Stimulated activated CD4-positive, alpha-beta T cell treated with anti-CD3 and anti-CD28 coated beads, Interleukin-15, amount 100 ng/mL, for 1 hour (primary cell): Measurements from ENCODE around the gene MMS19.

Source experiments
- DNase-seq, 2 donors: peaks; one replicate each; pipeline ENCODE4 v3.0.0-alpha.2; 2020; ENCODE audit warnings: low read depth in 1 of 2, low spot score in 1 of 2

MMS19 gene

DNA sequence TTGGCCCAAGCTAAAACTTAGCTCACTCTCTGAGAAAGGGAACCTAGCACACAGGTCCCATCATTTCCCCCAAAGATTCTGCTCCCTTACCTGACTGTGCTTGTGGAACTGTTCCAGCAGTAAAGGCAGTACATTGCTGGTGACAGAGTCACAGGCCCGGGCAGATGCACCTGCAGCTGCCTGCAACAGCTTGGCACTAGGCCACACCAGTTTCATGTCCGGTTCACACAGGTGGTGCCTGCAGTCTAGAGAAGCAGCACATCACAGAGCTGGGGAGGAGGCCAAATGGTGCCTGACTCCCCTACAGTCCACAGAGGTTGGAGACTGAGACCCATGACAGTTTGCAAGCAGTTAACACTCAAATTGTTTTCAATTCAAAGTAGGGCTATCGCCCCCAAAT, 30.1 kb downstream of the MMS19 start:
- DNase-seq: no peak

DNA sequence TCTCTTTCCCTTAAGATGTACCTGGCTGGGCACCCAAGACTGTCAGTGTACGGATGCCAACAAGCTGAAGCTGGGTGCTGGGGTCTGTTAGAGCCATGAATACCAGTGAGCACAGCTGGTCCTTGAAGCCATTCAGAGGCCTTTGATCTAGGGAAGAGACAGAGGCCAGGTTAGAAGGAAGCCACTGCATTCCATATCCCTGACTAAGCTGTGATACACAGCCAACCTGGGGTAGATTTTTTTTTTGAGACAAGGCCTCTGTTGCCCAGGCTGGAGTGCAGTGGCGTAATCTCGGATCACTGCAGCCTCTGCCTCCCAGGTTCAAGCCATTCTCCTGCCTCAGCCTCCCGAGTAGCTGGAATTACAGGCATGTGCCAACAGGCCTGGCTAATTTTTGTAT, 31.5 kb downstream of the MMS19 start:
- DNase-seq: no peak

DNA sequence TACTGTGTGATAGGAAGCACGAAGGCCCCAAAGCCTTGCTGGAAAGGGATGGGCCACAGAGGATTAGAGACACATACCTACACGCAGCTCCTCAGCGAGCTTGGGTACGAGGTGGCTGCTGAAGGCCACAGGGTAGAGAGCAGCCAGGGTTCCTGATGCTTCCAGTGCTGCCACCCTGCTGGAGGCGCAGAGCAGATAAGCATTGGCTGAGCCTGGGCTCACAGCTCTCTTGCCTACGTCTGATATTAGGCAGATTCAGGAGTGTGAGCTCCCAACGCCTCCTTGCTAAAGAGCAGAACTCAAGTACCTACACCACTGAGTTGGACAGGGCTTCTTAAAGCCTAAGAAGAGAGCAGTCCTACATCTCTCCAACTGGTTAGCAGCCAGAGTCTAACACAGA, 32.2 kb downstream of the MMS19 start:
- no peak for DNase-seq

DNA sequence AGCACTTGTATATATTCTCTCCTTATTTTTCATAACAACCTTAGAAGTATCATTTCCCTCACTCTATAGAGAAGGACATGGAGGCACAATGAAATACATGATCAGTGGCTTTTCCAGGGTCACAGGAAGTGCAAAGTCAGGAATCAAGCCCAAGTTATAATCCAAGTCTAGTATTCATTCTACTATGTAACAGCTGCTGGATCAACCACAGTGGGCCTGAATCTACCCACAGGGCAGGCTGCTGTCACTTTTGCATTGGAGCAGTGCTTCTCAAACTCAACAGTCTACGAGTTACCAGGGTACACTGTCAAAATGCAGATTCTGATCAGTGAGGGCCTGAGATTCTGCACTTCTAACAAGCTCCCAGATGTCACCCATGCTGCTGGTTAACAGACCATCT, 34.0 kb downstream of the MMS19 start:
- no peak for DNase-seq

DNA sequence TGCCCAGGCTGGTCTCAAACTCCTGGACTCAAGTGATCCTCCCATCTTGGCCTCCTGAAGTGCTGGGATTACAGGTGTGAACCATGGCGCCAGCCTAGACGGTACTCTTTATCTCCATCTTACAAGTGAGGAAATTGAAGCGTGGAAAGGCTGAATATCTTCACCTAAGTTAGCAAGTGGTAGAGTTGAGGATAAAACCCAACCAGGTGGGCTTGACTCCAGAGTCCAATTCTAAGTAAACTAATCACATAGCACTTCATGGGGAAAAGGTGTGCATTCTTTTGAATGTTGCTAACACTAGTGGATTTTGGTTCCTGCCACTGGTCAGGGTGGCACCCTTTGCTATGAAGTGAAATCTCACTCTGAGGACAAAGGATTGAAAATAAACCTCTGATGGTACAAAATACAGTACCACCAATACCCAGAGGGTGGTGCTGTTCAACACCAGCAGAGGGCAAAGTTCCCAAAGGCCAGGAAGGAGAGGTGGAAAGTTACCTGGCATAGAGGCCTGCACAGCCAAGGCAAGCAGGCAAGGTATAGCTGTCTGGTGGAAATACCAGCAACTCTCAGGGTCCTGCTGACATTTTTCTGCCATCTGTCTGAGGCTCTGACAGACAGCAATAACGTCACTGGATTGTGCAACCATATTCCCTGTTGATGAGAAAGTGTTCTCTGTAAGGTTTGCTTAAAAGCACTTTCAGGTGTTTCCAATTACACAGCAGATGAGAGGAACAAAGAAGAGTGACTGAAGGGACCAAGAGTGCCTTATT, 34.7 kb downstream of the MMS19 start:
- DNase-seq: peak in 1 of 2 donors; percentile 19

DNA sequence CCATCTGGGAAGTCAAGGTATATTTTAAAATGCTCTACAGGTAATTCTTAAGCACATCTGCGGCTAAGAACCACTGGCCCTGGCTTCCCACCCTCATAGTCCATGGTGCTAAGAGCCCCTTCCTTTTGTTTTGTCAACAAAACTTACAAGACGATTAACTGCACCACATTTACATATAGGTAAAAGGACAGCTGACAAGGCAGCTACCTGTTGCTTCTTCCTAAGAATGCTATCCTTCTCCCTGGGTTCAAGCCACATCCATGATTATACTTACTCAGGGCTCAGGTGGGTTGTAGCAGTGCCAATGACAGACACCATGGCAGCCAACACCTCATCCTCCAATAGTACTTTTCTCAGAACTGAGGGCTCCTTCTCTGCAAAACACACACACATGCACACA, 35.9 kb downstream of the MMS19 start:
- no peak for DNase-seq

DNA sequence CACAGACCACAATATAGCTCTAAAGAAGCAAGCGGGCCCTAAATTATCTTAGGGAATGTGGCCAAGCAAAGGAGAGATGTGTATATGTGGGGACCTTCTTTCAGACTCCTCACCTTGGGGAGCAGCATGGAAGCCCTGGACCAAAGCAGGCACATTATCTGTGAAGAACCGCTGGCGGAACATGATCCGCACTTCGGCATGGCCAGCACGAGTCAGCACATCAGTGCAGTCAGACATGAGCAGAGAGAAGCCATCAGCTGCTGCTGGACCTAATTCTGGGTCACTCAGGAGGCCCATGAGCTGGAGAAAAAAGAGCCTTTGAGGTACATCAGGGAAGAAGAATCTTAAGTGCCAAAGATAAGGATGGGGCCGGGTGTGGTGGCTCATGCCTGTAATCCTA, 38.3 kb downstream of the MMS19 start:
- DNase-seq: no peak

DNA sequence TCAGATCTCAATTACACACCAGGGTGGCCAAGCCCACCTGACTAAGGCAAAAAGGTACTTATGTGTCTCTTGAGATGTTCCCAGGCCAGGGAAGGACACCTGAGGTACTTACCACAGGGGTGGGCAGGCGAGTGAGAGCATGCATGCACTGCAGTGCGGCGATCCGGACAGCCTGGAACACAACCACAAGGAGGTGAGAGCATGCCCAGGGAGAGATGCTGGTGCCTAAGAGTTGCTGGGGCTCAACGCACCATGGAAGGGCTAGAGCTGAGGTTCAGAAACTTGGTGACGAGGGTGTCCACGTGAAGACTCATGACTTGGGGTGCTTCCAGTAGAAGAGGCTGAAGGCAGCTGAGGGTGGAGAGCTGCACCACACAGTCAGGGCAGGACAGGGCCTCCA, 39.1 kb downstream of the MMS19 start:
- DNase-seq: no peak

DNA sequence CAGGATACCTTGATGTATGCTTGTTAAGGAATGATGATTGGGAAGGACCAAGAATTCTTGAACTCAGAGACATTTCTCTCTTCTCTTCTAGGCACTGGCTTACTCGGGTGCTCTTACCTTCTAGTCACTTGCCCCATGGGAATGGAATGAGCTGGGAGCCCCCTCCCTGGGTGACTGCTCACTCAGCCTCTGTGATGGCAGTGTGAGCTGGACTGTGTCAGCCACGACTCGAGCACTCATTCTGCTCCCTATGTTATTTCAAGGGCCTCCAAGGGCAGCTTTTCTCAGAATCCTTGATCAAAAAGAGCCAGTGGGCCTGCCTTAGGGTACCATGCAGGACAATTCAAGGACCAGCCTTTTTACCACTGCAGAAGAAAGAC, 41.5 kb downstream of the MMS19 start:
- no peak for DNase-seq

DNA sequence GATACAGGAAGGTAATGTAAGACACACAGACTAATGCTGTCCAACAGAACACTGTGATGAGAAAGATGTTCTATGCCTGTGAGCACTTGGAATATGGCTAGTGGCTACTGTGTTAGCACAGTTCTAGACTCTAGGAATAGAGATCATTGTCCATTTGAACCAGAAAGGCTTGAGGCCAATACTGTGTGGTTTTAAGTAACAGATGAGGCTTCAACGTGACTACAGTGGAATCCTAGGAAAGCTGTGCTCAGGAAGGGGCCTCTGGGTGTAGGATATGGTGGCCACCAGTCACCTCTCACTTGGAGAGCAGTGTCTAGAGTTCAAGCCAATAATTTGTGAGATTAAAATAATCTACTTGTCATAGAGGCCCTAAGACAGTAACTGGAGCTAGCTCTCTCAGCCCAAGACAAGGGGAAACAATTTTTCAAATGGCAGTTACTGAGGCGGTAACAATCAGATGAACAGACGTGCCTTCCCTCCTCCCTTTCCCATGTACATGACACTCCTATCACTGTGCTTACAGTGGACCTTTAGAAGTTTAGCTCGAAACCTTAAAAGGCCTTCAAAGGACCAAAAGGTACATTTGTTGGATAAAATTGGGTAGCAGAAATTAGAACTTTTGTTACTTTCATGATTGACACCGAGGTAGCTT, 42.1 kb downstream of the MMS19 start:
- no peak for DNase-seq

DNA sequence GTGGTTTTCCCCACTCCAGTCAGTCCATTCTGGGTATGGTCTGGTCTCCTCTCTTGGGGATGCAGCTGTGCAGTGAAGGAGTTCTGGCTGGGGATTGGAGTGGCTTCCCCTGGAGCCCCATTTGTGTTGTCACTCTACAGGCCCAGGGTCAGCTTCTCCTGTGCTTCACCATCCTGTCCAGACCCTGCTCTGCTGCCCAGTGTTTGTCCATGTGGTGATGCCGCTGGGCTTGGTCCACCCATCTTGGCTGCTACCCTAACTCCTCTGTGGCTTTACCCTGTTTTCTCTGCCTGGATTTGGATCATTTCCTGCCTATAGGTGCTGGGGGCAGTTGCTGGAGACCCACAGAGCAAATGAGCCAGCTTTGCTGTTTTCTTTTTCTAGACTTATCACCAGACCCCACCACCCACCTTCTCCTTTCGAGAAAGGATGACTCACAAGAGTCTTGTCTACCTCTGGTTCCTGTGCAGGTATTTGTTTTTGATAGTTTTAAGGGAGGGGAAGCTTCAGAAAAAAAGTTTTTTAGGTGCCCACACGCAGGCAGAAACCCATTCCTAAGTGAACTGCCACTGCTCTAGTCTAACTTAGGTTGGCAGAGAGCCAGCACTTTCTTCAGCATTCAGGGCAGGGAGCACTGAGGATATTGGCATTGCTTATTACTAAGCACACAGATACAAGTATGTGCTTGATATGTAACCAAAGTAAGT, 43.7 kb downstream of the MMS19 start:
- no peak for DNase-seq

DNA sequence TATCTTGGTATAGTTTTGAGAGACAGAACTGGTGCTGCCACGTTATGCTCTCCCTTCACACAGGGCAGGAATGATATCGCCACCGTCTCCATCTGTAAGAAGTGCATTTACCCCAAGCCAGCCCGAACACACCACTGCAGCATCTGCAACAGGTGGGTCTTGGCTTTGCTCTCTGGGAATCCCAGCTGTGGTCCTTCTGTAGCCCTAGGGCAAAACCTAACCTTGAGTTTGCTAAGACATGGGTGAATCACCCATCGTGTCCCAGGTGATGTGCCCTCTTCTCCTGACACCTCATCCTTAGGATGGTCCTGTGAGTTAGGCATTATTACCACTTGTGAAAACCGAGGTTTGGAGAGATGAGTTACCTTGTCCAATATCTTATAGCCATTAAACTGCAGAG, 45.9 kb downstream of the MMS19 start:
- DNase-seq: no peak

DNA sequence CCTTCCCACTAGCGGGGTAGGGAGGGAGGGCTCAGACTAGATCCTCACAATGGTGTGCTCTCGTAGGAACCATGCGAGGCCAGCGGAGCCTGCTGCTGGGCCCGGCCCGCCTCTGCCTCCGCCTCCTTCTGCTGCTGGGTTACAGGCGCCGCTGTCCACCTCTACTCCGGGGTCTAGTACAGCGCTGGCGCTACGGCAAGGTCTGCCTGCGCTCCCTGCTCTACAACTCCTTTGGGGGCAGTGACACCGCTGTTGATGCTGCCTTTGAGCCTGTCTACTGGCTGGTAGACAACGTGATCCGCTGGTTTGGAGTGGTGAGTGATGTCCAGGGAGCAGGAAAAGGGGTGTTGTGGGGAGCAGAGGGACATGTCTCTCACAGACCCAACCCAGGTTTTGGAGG, 46.6 kb downstream of the MMS19 start:
- DNase-seq: no peak

DNA sequence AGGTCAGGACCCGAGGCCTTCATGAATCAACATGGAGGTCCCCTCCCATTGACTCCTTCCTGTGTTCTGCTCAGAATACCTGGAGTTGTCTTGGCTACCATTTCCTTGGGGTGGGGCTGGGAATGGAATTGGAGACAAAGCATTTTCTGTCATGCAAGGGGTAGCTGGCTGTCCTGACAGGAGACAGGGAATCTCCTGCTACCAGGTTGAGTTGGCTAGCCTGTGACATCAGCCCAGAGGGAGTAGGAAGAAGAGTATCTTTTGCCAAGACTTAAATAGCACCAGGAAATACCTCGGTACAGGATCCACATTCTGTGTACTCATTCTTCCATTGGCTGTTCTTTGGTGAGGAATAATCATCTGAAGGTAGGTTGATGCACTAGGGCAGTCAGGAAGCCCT, 47.4 kb downstream of the MMS19 start:
- DNase-seq: no peak

DNA sequence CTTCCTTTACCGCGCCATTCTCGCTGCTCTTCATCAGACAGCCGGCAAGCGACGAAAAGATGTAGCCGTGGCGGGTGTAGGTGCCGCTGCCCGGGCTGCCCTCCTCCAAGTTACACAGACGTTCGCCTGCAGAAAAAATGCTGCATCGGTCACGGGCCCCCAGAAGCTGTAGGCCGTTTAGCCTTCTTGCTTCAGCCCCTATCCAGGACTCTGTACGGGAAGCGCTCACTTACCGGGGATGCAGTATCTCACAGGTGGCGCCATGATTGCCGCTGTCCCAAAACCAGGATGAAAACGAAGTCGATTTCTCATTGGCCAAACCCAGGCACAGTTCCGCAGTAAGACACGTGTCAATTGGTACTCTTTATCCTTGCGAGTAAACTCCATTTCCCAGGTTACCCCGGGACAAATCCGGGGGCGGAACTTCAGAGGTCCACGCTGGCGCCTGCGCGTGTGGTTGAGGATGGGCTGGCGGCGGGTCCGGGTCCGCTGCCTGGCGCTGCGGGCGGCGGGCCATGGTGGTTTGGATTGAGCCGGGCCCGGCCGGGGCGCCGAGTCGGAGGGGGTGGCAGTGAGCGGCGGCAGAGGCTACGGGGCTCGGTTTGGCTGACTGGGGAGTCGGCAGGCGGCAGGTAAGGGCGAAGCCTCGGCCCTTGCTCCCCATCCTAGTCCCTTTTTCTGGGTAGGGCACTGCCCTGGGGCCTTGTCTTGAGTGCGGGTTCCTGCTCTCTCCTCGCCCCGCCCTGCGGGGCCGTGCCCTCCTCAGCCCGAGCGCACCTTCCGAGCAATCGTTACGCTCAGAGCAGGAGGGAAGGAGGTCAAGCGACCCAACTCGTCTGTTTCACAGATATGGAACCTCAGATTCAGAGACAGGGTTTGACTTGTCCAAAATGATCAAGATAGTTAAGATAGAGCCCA, 52.2 kb downstream of the MMS19 start, which contains the start of the genes EXOSC1 and ZDHHC16:
EXOSC1 (minus strand) TSS at position 285 of the 918 bp plus-strand sequence; CDS start at position 264, 21 bp downstream.
ZDHHC16 (plus strand) TSS at position 454 of the 918 bp plus-strand sequence. CDS start 5,501 bp downstream, outside the sequence.
- peak; percentile 75 to 81 for DNase-seq

DNA sequence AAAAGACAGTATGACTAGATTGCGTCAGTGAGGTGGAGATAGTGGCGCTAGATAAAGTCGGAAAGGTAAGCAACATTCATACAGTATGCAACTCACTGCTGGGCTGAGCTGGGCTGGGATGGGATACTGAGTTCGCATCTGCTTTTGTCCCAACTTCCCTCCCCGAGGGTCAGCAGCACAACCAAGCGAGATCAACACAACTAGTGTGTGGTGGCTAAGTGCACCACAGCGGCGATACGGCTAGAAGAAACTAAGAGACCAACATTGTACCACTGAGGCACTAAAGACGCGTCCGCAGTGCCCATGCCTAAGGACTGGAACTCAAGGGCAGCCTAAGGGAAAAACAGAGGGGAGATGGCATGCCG, 52.9 kb downstream of the MMS19 start:
- no peak for DNase-seq

DNA sequence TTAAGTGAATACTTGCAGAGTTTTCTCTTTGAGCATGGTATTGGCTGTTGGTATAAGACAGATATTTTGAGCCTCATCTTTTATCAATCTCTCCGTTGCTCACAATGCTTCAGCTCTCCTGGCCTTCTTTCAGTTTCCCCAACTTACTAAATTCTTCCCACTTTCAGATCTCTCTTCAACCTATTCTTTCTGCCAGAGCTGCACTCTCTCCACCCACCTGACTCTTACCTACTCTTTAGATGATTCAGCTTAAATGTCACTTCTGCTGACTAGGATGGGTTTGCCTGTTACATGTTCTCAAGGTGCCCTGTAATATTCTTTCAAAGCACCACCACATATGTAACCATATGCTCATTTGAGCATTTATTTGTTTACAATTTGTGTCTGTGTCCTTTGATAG, 54.0 kb downstream of the MMS19 start:
- DNase-seq: no peak

DNA sequence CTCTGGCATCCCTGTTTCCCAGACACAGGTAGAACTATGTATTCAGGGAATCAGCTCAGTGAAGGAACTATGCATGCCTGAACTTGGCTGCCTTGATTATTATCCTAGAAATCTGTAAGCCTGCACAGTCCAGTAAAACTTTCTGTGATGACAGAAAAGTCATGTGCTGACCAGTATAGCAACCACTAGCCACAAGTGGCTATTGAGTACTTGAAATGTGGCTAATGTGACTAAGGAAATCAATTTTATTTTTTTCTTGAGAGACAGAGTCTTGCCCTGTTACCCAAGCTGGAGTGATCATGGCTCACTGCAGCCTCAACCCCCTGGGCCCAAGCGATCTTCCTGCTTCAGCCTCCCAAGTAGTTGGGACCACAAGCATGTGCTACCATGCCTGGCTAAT, 55.9 kb downstream of the MMS19 start:
- DNase-seq: no peak

DNA sequence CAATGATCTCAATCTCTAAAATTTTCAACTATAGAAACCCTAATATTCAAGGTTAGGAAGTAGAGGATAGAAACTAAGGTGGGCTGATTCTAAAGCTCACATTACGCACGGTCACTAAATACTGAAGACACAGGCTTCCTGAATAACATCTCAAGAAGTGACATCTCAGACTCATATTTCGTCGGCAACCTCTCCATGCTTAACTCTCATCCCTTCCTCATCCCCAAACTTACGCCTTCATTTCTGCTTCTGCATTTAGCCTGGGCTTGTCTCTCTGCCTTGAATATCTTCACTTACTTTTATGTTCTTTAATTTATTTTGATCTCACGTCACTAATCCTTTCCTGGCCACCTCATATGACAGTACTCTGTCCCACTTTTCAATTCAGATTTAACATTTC, 63.0 kb downstream of the MMS19 start:
- no peak for DNase-seq

DNA sequence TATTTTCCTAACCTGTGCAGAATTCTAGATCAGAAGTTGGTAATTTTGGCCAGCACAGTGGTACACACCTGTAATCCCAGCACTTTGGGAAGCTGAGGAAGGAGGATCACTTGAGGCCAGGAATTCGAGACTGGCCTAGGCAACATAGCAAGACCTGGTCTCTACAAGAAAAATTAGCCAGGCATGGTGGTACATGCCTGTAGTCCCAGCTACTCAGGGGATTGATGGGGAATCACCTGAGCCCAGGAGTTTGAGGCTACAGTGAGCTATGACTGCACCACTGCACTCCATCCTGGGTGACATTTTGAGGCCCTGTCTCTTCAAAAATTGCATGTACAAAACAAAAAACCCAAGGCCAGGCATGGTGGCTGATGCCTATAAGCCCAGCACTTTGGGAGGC, 63.7 kb downstream of the MMS19 start:
- DNase-seq: no peak

DNA sequence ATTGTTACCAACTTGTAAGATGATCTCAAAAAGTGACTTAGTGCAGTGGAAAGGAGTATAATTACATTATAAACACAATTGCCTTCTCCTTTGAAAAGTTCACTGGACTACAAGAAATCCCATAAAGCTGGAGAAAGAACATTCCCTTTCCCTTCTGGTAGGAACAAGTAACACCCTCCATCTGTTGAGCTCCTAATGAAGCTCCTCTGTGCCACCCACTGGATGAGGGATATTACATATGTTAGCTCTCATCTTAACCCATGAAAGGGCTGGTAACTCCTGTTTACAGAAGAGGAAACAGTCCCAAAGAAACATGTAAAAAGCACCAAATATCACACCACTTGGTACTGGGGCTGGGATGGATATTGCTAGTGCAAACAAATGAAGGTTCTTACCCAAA, 64.2 kb downstream of the MMS19 start:
- no peak for DNase-seq
